ENCODE measurements around the gene CCDC86. TPM values are rescaled to one million over a fixed set of nuclear protein-coding genes. Genes with fewer than 3 reads are reported as not detected.

CCDC86 gene
- total RNA-seq, 2 experiments from 2014 or later: 15.3 to 16.5 TPM

DNA sequence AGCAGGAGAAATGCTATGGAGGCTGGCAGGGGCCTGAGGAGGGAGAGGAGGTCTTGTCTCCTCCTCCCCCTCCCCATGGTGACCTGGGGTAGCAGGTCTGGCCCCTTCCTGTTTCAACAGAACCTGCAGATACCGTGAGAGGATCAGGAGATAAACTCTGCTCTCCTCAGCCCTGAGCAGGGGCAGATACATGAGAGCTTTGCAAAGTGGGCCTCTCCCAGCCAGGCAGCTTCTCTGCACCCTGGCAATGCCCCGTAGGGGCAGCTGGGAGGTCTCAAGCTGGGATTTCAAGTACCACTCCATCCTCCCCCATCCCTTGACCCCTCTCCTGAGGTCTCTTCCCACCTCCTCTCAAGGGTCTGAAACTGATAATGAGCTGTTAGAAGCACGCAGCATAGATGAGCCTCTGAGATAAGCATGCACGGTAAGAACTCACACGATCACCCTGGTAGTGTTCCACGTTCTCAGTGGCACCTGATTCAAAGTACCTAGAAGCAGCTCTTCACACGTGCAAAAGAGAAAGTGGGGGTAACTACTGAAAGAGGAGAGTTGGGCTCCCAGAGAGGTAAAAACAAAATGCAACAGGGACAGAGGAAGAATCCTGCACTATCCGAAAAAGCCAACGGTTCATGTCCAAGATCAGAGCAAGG, 4.9 kb upstream of the CCDC86 start:
- Mint-ChIP-seq H3K4me1 (peaks cover 61% of the 10 kb centered on the region), H3K9me3 (no peaks in the 10 kb centered on the region), H3K27ac (peak overlapping the region; percentile 18), H3K36me3 (ENCODE audit: low read depth) (no peaks in the 10 kb centered on the region), H3K4me3 (no peak overlapping the region), H3K27me3 (peaks cover 4% of the 10 kb centered on the region)
- ChIA-PET CTCF (interaction anchor here (0.8 to 6.1 kb wide), 7 partner anchors 8 to 77 kb away, joined by 3 to 45 read pairs (median 4); partner anchors contain the start of genes TMEM109 and ZP1), POLR2A (interaction anchor here (0.9 to 2.5 kb wide), 6 partner anchors 19 to 69 kb away, joined by 3 to 9 read pairs (median 4); partner anchors contain the start of genes PRPF19 and PTGDR2)
- no peak for DNase-seq

DNA sequence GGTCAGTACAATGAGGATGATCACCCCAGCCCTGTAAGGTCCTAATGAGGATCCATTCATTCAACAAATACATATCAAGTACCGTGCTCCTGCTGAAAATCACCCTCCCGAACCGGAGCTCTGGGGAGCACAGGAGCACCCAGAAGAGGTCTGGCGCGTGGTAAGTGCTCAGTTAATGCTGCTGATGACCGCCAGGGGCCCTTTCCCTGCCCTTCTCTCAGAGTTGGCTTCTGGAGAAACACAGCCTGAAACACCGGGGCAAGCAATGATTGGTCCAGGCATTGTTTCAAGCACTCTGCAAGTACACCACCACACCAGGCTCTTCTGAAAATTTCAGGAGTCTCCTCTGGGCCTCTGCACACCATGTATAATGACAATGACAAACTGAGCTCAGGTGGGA, 3.8 kb upstream of the CCDC86 start:
- peaks cover 1% of the 10 kb centered on the region for H3K27me3 Mint-ChIP-seq
- no peak overlapping the region for H3K4me3 Mint-ChIP-seq
- DNase-seq: no peak
- ChIA-PET POLR2A (interaction anchor here (1.2 to 2.5 kb wide), 4 partner anchors 17 to 68 kb away, joined by 4 to 9 read pairs (median 6); partner anchors contain the start of genes PRPF19 and PTGDR2), CTCF (interaction anchor here (0.6 to 6.1 kb wide), 7 partner anchors 9 to 76 kb away, joined by 3 to 45 read pairs (median 4); partner anchors contain the start of gene TMEM109)
- no peak overlapping the region for H3K27ac Mint-ChIP-seq
- H3K9me3 Mint-ChIP-seq: no peaks in the 10 kb centered on the region
- no peaks in the 10 kb centered on the region for H3K36me3 Mint-ChIP-seq (ENCODE audit: low read depth)
- H3K4me1 Mint-ChIP-seq: peaks cover 63% of the 10 kb centered on the region

DNA sequence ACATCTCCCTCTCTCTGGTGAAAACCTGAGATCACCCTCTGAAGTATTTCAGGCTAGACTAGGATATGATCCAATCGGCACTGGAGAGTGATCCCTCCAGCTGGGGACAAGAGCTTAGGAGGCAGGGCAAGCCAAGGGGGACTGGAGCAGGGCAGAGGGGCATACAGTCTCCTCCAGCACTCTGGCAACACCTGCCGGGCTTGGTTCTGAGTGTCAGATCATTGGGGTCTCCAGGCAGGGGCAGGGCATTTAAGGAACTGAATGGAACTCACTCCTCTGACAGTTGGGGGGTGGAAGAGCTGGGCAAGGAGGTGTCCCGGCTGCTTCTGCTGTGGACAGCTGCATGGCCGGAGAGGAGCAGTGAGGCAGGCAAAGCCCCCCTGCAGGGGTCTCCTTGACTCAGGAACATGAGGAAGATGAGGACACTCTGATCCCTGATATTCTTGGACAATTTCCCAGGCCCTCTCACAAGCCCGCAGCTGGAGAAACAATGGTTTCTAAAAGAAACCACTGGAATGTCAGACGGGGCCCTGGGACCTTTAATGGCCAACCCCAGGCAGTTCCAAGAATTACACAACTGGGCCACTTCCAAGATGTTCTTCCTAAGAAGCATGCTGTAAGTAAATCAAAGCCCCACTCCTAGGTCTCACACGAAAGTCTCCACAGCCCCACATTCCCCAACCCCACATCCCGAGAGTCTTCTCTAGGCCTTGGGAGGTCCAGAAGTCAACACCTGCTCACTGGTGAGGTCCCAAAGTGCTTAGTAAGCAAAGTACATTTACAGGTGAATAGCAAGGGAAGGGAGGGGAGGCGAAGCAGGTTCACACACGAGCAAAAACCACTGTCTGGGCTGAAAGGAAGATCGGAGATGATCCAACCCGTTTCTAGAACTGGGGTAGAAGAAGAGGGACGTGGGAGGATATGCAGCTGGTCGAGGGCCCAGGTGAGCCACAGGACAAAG, 1.2 kb upstream of the CCDC86 start:
- Mint-ChIP-seq H3K27ac (peak overlapping the region; percentile 42), H3K36me3 (ENCODE audit: low read depth) (no peaks in the 10 kb centered on the region), H3K9me3 (no peaks in the 10 kb centered on the region), H3K27me3 (no peaks in the 10 kb centered on the region), H3K4me3 (peak overlapping the region; percentile 79), H3K4me1 (peaks cover 70% of the 10 kb centered on the region)
- ChIA-PET POLR2A (interaction anchor here (1.0 to 1.2 kb wide), 2 partner anchors 30 to 47 kb away, joined by 3 read pairs; no protein-coding TSS in a partner anchor), CTCF (interaction anchor here (1.1 to 4.9 kb wide), 4 partner anchors 9 to 75 kb away, joined by 3 to 23 read pairs (median 10); no protein-coding TSS in a partner anchor)
- DNase-seq: no peak

DNA sequence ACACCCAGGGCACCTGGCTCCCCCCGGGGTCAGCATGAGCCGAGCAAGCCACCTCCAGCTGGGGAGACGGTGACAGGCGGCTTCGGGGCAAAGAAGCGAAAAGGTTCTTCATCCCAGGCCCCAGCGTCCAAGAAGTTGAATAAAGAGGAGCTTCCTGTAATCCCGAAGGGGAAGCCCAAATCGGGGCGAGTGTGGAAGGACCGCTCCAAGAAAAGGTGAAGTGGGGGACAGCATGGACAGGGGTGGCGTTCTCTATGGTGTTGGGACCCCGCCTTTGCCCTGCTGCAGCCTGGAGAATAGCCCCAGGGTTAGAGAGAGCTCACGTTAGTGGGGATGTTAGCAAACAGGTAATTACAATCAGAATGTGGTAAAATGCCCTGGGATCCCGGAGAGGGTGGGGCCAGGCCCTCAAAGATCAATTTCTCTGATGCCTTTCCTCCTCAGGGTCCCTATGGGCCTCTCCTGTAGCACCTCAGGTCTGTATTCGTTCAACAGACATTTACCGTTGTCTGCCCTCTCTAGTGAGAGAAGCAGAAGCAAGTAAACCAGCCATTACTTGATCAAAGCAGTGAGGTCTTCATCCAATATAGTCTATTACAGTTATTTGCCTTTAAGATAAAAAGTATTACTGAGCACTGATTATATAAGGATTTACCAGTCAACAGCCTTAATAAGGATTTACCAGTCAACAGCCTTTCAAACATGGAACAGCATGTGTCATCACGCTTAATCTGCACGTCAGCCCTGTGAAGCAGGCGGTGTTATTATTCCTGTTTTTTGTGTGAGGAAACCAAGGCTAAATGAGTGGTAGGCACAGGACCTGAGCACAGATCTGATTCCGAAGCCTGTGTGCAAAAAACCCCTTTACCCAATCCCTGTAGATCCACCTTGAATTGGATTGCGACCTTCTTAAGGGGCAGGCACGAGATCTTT, 1.0 kb downstream of the CCDC86 start:
- H3K36me3 Mint-ChIP-seq (ENCODE audit: low read depth): no peaks in the 10 kb centered on the region
- POLR2A ChIA-PET: interaction anchor here (0.7 to 1.2 kb wide), 7 partner anchors 8 to 239 kb away, joined by 3 to 6 read pairs (median 3); partner anchors contain the start of genes CD6, PRPF19 and PTGDR2
- DNase-seq: no peak
- H3K4me1 Mint-ChIP-seq: peaks cover 52% of the 10 kb centered on the region
- CTCF ChIA-PET: interaction anchor here (1.4 to 4.9 kb wide), 3 partner anchors 11 to 73 kb away, joined by 4 to 23 read pairs (median 16); no protein-coding TSS in a partner anchor
- H3K27me3 Mint-ChIP-seq: no peaks in the 10 kb centered on the region
- H3K9me3 Mint-ChIP-seq: no peaks in the 10 kb centered on the region
- H3K27ac Mint-ChIP-seq: peak overlapping the region; percentile 86
- peak overlapping the region; percentile 79 for H3K4me3 Mint-ChIP-seq

DNA sequence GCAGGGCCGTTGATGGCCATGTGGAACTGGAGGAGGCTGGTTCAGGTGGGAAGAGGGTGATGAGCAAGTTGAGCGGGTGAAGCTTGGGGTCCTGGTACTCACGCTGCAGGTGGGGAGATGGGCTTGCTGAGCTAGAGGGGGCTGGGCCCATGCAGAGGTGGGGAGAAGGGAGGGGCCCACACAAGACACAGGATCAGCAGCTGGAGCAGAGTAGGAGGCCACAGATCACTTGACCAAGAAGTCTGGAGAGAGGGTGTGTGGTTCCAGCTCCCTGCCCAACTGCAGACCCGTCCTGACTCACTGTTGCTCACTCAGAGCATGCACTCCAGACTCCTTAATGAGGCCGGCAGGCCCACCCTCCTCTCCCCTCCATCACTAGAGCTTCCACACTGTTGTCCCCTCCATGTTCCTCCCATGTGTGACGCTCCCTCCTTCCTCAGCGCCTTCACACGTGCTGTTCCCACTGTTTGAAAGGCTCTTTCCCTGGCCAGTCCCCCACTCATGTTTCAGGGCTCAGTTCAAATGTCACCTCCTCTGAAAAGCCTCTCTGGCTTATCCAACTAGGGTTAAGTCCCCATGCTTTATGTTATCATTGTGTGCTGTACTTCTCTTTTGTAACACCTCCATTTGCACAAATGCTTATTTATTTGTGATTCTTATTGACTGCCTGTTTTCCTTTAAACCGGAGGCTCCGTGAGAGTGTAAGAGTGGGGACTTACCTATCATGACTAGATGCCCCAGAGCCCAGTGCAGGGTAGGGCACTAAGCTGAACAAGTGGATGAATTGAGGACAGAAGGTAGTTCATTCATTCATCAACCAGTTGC, 2.3 kb downstream of the CCDC86 start:
- Mint-ChIP-seq H3K36me3 (ENCODE audit: low read depth) (peaks cover 5% of the 10 kb centered on the region), H3K27ac (peak overlapping the region; percentile 38), H3K9me3 (no peaks in the 10 kb centered on the region), H3K27me3 (no peaks in the 10 kb centered on the region), H3K4me1 (peaks cover 46% of the 10 kb centered on the region), H3K4me3 (peak overlapping the region; percentile 79)
- no peak for DNase-seq
- ChIA-PET POLR2A (interaction anchor here (1.3 kb wide), 1 partner anchor 27 kb away, joined by 10 read pairs; no protein-coding TSS in a partner anchor), CTCF (interaction anchor here (1.4 to 4.9 kb wide), 3 partner anchors 13 to 71 kb away, joined by 4 to 23 read pairs (median 4); no protein-coding TSS in a partner anchor)

DNA sequence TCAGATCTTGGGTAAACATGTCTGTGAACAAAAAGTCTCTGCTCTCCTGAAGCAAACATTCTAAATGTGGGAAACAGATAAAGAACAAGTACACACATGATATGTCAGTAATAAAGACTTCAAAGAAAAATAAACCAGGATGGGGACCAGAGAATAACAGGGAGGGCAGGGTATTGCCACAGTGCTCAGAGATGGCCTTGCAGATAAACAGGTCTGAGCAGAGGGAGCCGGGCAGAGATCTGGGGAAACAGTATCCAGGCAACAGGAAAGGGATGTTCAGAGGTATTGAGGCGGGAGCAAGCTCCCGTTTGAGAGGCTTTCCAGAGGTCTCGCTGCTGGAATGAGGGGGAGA, 2.9 kb downstream of the CCDC86 start:
- H3K27me3 Mint-ChIP-seq: no peaks in the 10 kb centered on the region
- H3K4me3 Mint-ChIP-seq: peak overlapping the region; percentile 79
- ChIA-PET CTCF (interaction anchor here (1.5 kb wide), 1 partner anchor 43 kb away, joined by 4 read pairs; no protein-coding TSS in a partner anchor), POLR2A (interaction anchor here (1.3 kb wide), 1 partner anchor 26 kb away, joined by 10 read pairs; no protein-coding TSS in a partner anchor)
- H3K27ac Mint-ChIP-seq: peak overlapping the region; percentile 54
- no peaks in the 10 kb centered on the region for H3K9me3 Mint-ChIP-seq
- peaks cover 46% of the 10 kb centered on the region for H3K4me1 Mint-ChIP-seq
- peaks cover 6% of the 10 kb centered on the region for H3K36me3 Mint-ChIP-seq (ENCODE audit: low read depth)
- DNase-seq: no peak

DNA sequence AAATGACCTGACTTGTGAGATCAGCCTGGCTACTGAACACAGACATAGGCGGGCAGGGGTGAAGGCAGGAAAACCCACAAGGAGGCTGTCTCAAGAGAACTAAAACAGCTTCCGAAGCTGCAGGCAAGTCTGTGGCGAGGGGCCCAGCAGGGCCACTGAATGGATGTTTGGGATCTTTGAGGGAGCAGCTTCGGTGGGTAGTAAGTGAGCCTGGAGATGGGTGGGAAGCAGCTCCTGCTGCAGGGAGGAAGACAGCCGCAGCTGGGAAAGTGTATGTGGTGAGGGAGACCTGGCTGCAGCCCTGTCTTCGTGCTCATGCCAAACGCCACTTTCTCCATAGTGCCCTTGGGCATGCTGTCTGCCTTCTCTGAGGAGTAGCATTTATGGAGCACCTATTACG, 3.4 kb downstream of the CCDC86 start:
- ChIA-PET CTCF (interaction anchor here (1.4 to 1.5 kb wide), 2 partner anchors 14 to 43 kb away, joined by 4 to 5 read pairs; no protein-coding TSS in a partner anchor), POLR2A (no interaction called here)
- no peak for DNase-seq
- Mint-ChIP-seq H3K27ac (no peak overlapping the region), H3K4me1 (peaks cover 45% of the 10 kb centered on the region), H3K27me3 (no peaks in the 10 kb centered on the region), H3K4me3 (peak overlapping the region; percentile 45), H3K36me3 (ENCODE audit: low read depth) (peaks cover 11% of the 10 kb centered on the region), H3K9me3 (no peaks in the 10 kb centered on the region)

DNA sequence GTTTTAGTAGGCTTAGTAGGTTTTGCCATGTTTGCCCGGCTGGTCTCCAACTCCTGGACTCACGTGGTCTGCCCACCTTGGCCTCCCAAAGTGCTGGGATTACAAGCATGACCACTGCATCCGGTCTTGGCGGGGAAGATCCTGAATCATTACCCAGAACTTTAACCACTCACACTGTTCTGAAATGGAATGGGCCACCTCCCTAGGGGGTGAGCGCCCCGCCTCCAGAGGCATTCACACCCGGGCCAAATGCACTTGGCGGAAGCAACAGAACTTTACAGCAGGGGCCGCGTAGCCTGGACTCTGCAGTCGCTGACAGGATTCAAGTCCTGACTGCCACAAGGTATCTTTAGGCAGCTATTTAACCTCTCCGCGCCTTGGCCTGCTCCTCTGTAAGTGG, 5.4 kb downstream of the CCDC86 start:
- no peaks in the 10 kb centered on the region for H3K27me3 Mint-ChIP-seq
- no peak for DNase-seq
- H3K27ac Mint-ChIP-seq: no peak overlapping the region
- H3K36me3 Mint-ChIP-seq (ENCODE audit: low read depth): peaks cover 27% of the 10 kb centered on the region
- CTCF ChIA-PET: interaction anchor here (2.2 kb wide), 1 partner anchor 40 kb away, joined by 7 read pairs; no protein-coding TSS in a partner anchor
- peaks cover 32% of the 10 kb centered on the region for H3K4me1 Mint-ChIP-seq
- no peaks in the 10 kb centered on the region for H3K9me3 Mint-ChIP-seq
- POLR2A ChIA-PET: interaction anchor here (1.4 kb wide), 1 partner anchor 8 kb away, joined by 4 read pairs; the partner anchor contains the start of gene PTGDR2
- H3K4me3 Mint-ChIP-seq: no peak overlapping the region

DNA sequence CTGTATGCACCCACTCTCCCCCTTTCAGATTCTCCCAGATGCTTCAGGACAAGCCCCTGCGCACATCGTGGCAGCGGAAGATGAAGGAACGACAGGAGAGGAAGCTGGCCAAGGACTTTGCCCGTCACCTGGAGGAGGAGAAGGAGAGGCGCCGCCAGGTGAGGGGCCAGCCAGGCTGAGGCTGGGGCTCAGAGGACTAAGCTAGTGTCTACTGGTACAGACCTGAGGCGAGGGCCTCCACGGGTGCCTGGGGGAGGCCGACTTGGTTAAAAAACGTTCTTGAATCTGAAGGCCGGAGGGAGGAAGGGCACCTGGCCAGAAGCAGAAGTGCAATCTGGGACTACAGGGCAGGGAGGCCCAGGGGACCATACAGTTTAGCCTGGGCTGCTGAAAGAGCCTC, 6.0 kb downstream of the CCDC86 start:
- no peaks in the 10 kb centered on the region for H3K9me3 Mint-ChIP-seq
- DNase-seq: no peak
- H3K4me3 Mint-ChIP-seq: no peak overlapping the region
- no peak overlapping the region for H3K27ac Mint-ChIP-seq
- H3K27me3 Mint-ChIP-seq: no peaks in the 10 kb centered on the region
- ChIA-PET CTCF (interaction anchor here (2.2 kb wide), 1 partner anchor 40 kb away, joined by 7 read pairs; no protein-coding TSS in a partner anchor), POLR2A (no interaction called here)
- peaks cover 28% of the 10 kb centered on the region for H3K4me1 Mint-ChIP-seq
- peaks cover 27% of the 10 kb centered on the region for H3K36me3 Mint-ChIP-seq (ENCODE audit: low read depth)

DNA sequence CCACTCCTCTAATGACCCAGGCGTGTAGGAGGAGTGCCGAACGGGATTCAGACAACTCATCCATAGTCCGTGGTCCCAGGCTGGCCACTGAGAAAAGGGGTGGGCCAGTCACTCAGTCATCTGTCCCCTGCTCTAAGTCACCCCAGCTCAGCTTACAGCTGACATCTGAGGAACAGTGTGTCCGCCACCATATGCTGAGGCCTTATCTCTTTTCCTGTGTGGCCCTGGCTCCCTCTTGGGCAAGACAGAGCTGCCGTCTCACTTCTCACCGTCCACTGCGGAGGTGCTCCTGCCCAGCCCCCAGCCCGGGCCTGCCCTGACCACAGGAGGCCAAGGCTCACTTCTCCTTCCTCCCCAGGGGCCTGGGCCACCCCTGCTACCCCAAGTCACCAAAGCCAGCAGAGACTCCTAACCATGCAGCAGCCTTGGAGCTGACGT, 6.8 kb downstream of the CCDC86 start:
- DNase-seq: no peak
- Mint-ChIP-seq H3K4me3 (no peak overlapping the region), H3K4me1 (peaks cover 20% of the 10 kb centered on the region), H3K36me3 (ENCODE audit: low read depth) (peaks cover 27% of the 10 kb centered on the region), H3K27me3 (no peaks in the 10 kb centered on the region), H3K27ac (peak overlapping the region; percentile 10), H3K9me3 (no peaks in the 10 kb centered on the region)
- ChIA-PET CTCF (interaction anchor here (3.7 kb wide), 1 partner anchor 39 kb away, joined by 15 read pairs; no protein-coding TSS in a partner anchor), POLR2A (no interaction called here)

All from activated CD4-positive, alpha-beta memory T cell treated with anti-CD3 and anti-CD28 coated beads, Interleukin-2, amount 10 ng/mL, durations not matched to agents 7 days and 5 days (primary cell).